ENCODE measurements around the gene MAP2.
A peak's percentile ranks its signal among the peaks of the same experiment; 100 is the strongest.
"Not testable (repeated sequence)": the region's sequence is repeated elsewhere in the genome, so short reads cannot be mapped to it uniquely, and the experiment has no call there.

Gene MAP2

GRCh38 chr2:209473930-209474419 lies 50.1 kb downstream of the MAP2 start:
- DNase-seq (ENCODE audit: low spot score): peak; percentile 40

- no peak for DNase-seq (ENCODE audit: low spot score)
These were observed 51.1 kb downstream of the MAP2 start for GRCh38 chr2:209474960-209475359.

GRCh38 chr2:209476367-209477208 lies 52.7 kb downstream of the MAP2 start:
- no peak for DNase-seq (ENCODE audit: low spot score)

- DNase-seq (ENCODE audit: low spot score): not testable (repeated sequence)
These were observed 68.4 kb downstream of the MAP2 start for GRCh38 chr2:209492296-209492695.

GRCh38 chr2:209495068-209495620 lies 71.3 kb downstream of the MAP2 start:
- DNase-seq (ENCODE audit: low spot score): not testable (repeated sequence)

GRCh38 chr2:209495855-209496585 lies 72.2 kb downstream of the MAP2 start:
- peak; percentile 41 for DNase-seq (ENCODE audit: low spot score)

- no peak for DNase-seq (ENCODE audit: low spot score)
These were observed 72.7 kb downstream of the MAP2 start for GRCh38 chr2:209496586-209496982.

GRCh38 chr2:209498614-209499013 lies 74.8 kb downstream of the MAP2 start:
- no peak for DNase-seq (ENCODE audit: low spot score)

GRCh38 chr2:209499069-209499468 lies 75.2 kb downstream of the MAP2 start:
- DNase-seq (ENCODE audit: low spot score): no peak

- DNase-seq (ENCODE audit: low spot score): no peak
These were observed 77.7 kb downstream of the MAP2 start for GRCh38 chr2:209501579-209501978.

- DNase-seq (ENCODE audit: low spot score): no peak
These were observed 81.6 kb downstream of the MAP2 start for GRCh38 chr2:209505410-209505809.

- no peak for DNase-seq (ENCODE audit: low spot score)
These were observed 84.4 kb downstream of the MAP2 start for GRCh38 chr2:209508255-209508654.

GRCh38 chr2:209511637-209512036 lies 87.8 kb downstream of the MAP2 start:
- no peak for DNase-seq (ENCODE audit: low spot score)

- DNase-seq (ENCODE audit: low spot score): no peak
These were observed 89.1 kb downstream of the MAP2 start for GRCh38 chr2:209512971-209513370.

- DNase-seq (ENCODE audit: low spot score): no peak
These were observed 93.6 kb downstream of the MAP2 start for GRCh38 chr2:209517436-209517835.

- DNase-seq (ENCODE audit: low spot score): no peak
These were observed 95.4 kb downstream of the MAP2 start for GRCh38 chr2:209519271-209519670.

- DNase-seq (ENCODE audit: low spot score): no peak
These were observed 96.1 kb downstream of the MAP2 start for GRCh38 chr2:209519906-209520305.

- DNase-seq (ENCODE audit: low spot score): no peak
These were observed 99.3 kb downstream of the MAP2 start for GRCh38 chr2:209523041-209523740.

GRCh38 chr2:209523867-209524266 lies 100.0 kb downstream of the MAP2 start:
- DNase-seq (ENCODE audit: low spot score): no peak

- no peak for DNase-seq (ENCODE audit: low spot score)
These were observed 101.5 kb downstream of the MAP2 start for GRCh38 chr2:209525331-209525730.

GRCh38 chr2:209525834-209526281 lies 102.0 kb downstream of the MAP2 start:
- peak; percentile 7 for DNase-seq (ENCODE audit: low spot score)

GRCh38 chr2:209526561-209526960 lies 102.7 kb downstream of the MAP2 start:
- DNase-seq (ENCODE audit: low spot score): no peak

Measured in hepatic stellate cell (primary cell).